ENCODE data around the gene CHEK2.
"Not testable (repeated sequence)": the region's sequence is repeated elsewhere in the genome, so short reads cannot be mapped to it uniquely, and the experiment has no call there.

The CHEK2 gene

DNA sequence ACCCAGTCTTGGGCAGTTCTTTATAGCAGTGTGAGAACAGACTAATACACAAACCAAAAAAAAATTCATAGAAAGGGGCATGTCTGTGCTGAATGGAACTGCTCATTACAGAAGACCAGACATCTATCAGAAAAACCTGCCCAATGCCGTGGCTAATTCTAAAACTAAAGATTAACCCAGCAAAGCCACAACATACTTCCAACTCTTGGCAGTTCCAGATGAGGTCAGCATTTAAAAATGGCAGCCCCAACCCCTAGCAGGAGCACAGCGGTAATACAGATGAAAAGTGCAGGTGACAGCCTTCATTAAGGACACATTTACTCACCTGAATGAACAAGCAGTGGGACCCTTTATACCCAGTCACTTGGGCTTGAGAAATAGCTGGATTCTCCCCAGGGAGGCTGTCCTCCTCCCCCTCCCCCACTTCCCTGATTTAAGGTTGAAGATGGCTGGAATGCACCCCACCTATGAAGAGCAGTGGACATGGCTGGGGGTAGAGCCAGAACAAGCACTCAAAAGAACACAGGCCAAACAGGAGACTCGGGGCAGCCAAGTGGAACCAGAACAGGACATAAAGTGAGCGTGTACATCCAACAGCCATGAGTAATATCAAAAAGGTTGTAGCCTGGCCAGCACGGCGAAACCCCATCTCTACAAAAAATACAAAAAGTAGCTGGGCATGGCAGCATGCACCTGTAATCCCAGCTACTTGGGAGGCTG, 48.4 kb downstream of the CHEK2 start:
- not testable (repeated sequence) for H3K9me3 ChIP-seq (ENCODE audit: control insufficient read depth in 2 of 2, low read length in 2 of 2); H3K4me1 ChIP-seq (ENCODE audit: control insufficient read depth in 2 of 2, insufficient read depth in 2 of 2, low read length in 2 of 2); H3K36me3 ChIP-seq (ENCODE audit: control insufficient read depth in 2 of 2, insufficient read depth in 2 of 2, low read length in 2 of 2); H3K27me3 ChIP-seq (ENCODE audit: control insufficient read depth in 2 of 2, insufficient read depth in 2 of 2, low read length in 2 of 2); H3K9ac ChIP-seq (ENCODE audit: low read depth in 1 of 2, low read length in 2 of 2); H3K27ac ChIP-seq (ENCODE audit: low read depth in 2 of 2, low read length in 2 of 2); H3K4me3 ChIP-seq (ENCODE audit: low read length in 2 of 2)

DNA sequence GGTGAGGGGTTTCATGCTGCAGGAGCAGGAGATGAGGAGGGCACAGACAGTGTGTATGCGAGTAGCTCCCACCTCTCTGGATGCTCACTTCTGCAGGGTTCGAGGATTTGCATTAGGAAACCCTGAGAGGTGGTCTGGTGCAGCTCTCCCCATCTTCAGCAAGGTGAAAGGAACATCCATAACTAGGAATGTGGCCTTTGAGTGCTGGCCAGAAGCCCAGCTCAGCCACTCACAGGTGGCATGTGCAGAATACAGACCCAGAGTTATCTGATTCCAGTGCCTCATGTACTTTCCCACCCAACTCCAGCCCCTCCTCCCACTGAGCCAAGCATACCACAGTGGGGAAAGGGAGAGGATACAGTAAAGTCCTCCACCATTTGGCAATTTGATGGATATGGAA, 51.8 kb downstream of the CHEK2 start:
- H3K4me1 ChIP-seq (ENCODE audit: control insufficient read depth in 2 of 2, insufficient read depth in 2 of 2, low read length in 2 of 2); H3K27ac ChIP-seq (ENCODE audit: low read depth in 2 of 2, low read length in 2 of 2): not testable (repeated sequence)

DNA sequence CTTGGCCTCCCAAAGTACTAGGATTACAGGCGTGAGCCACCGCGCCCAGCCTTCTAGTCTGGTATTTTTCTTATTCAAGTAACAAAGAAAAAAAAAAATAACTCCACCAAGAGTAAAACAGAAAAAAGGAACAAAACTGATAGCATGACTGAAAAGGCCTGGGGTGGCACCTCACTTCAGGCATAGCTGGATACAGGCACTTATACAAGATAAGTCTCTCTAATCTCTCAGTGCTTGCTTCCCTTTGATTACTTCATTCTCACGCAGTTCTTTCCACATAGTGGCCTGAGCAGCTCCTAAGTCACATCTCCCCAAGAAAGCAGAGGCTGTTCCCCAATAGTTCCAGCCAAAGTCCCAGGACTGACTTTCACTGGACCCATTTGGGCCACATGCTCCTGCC, 58.7 kb downstream of the CHEK2 start:
- H3K27ac ChIP-seq (ENCODE audit: low read depth in 2 of 2, low read length in 2 of 2); H3K27me3 ChIP-seq (ENCODE audit: control insufficient read depth in 2 of 2, insufficient read depth in 2 of 2, low read length in 2 of 2); H3K9ac ChIP-seq (ENCODE audit: low read depth in 1 of 2, low read length in 2 of 2); H3K4me1 ChIP-seq (ENCODE audit: control insufficient read depth in 2 of 2, insufficient read depth in 2 of 2, low read length in 2 of 2); H3K36me3 ChIP-seq (ENCODE audit: control insufficient read depth in 2 of 2, insufficient read depth in 2 of 2, low read length in 2 of 2); H3K4me3 ChIP-seq (ENCODE audit: low read length in 2 of 2); H3K9me3 ChIP-seq (ENCODE audit: control insufficient read depth in 2 of 2, low read length in 2 of 2): not testable (repeated sequence)

More for the DNA sequence above, 51.8 kb downstream of the CHEK2 start:
- H3K27me3 ChIP-seq (ENCODE audit: control insufficient read depth in 2 of 2, insufficient read depth in 2 of 2, low read length in 2 of 2); H3K4me3 ChIP-seq (ENCODE audit: low read length in 2 of 2); H3K36me3 ChIP-seq (ENCODE audit: control insufficient read depth in 2 of 2, insufficient read depth in 2 of 2, low read length in 2 of 2); H3K9me3 ChIP-seq (ENCODE audit: control insufficient read depth in 2 of 2, low read length in 2 of 2); H3K9ac ChIP-seq (ENCODE audit: low read depth in 1 of 2, low read length in 2 of 2): not testable (repeated sequence)

DNA sequence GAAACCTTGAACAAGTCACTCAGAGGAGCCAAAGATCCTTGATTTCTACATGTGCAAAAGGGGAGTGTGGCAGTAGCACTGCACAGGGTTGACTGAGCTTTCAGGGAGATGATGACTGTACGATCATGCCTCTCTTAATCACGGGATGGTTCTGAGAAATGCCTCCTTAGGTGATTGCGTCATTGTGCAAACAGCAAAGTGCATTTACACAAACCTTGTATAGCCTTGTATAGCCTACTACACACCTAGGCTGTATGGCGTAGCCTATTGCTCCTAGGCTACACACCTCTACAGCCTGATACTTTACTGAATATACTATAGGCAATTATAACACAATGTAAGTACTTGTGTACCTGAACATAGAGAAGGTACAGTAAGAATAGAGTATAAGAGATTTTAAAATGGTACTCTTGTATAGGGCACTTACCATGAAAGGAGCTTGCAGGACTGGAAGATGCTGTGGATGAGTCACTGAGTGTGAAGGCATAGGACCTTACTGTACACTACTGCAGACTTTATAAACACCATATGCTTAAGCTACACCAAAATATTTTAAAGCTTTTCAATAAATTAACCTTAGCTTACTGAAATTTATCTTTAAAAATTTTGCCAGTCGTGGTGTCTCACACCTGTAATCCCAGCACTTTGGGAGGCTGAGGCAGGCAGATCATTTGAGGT, 60.7 kb downstream of the CHEK2 start:
- not testable (repeated sequence) for H3K27me3 ChIP-seq (ENCODE audit: control insufficient read depth in 2 of 2, insufficient read depth in 2 of 2, low read length in 2 of 2); H3K27ac ChIP-seq (ENCODE audit: low read depth in 2 of 2, low read length in 2 of 2); H3K4me1 ChIP-seq (ENCODE audit: control insufficient read depth in 2 of 2, insufficient read depth in 2 of 2, low read length in 2 of 2); H3K36me3 ChIP-seq (ENCODE audit: control insufficient read depth in 2 of 2, insufficient read depth in 2 of 2, low read length in 2 of 2); H3K4me3 ChIP-seq (ENCODE audit: low read length in 2 of 2); H3K9ac ChIP-seq (ENCODE audit: low read depth in 1 of 2, low read length in 2 of 2); H3K9me3 ChIP-seq (ENCODE audit: control insufficient read depth in 2 of 2, low read length in 2 of 2)

DNA sequence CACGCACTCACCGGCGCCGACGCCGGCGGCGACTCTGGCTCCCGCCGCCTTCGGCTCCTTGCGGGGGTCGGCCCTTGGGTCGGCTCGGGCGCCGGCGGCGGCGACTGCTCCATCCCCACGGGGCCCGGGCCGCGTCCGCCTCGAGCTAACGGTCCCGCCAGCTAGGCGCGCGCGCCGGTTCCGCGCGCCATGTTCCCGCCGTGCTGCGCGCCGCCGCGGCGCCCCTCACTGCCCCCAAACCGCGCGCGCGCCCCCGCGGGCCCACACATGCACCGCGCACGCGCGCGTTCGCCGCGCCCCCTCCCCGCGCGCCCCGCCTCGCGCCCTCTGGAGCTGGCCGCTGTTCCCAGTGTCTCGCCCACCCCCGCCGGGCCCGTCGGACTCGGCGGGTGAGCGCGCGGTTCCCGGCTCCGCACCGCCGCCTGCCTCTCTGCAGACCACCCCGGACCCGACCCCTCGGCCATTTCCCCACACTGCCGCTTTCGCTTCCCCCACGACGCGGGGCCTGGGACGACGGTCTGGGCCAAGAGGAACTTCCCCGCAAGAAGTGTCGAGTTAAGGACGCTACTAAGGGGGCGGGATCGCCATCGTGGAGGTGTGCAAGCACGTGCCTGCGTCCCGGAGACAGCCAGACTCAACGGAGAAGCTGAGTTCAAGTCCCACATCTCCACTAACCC, 61.9 kb downstream of the CHEK2 start, which contains the start of gene TTC28:
Gene TTC28 (minus strand): TSS at position 230 of the 677 bp plus-strand sequence. CDS start 117 bp downstream, at position 113.
- Histone ChIP-seq H3K9ac (ENCODE audit: low read depth in 1 of 2, low read length in 2 of 2) (peak within 1 kb of the TSS in 1 of 2 donors; percentile 65), H3K4me3 (ENCODE audit: low read length in 2 of 2) (peak within 1 kb of the TSS; percentile 58 to 68)
- H3K27me3 ChIP-seq (ENCODE audit: control insufficient read depth in 2 of 2, insufficient read depth in 2 of 2, low read length in 2 of 2); H3K36me3 ChIP-seq (ENCODE audit: control insufficient read depth in 2 of 2, insufficient read depth in 2 of 2, low read length in 2 of 2); H3K9me3 ChIP-seq (ENCODE audit: control insufficient read depth in 2 of 2, low read length in 2 of 2); H3K27ac ChIP-seq (ENCODE audit: low read depth in 2 of 2, low read length in 2 of 2); H3K4me1 ChIP-seq (ENCODE audit: control insufficient read depth in 2 of 2, insufficient read depth in 2 of 2, low read length in 2 of 2): not testable (repeated sequence)

DNA sequence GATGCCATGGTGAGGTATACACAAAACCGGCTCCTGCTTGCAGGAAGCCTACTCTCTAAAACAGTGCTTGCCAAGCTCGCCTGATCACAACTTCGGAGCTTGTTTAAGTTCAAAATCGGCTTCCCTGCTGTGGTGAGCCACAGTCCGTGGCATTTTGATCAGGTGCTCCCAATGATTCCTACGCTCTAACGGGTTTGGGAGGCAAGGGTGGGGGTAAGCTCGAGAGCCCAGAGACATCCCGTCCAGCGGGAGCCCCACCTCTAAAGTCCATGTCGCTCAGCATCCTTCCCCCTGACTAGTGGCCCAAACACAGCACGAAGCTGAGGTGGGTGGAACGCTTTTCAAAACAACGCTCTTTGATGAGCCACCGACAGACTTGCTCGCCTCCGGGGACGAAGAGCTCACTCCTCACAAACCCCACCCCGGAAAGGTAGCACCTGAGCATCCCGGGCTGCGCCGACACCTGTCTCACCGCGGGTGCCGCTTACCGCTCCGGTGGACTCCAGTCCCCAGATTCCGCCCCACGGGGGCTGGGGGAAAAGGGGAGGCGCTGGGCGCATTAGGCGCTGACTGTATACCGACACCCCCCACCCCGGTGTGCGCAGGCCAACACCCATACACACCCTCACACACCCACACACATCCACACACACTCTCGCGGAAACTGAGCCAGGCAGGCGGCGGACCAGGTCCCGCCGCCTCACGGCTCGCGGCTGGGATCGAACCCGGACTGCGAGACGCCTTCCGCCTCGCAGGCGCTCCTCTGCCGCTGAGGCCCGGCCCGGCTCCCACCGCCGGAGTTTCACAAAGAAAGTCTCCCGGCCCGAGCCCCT, 62.6 kb downstream of the CHEK2 start:
- not testable (repeated sequence) for H3K4me1 ChIP-seq (ENCODE audit: control insufficient read depth in 2 of 2, insufficient read depth in 2 of 2, low read length in 2 of 2); H3K27me3 ChIP-seq (ENCODE audit: control insufficient read depth in 2 of 2, insufficient read depth in 2 of 2, low read length in 2 of 2); H3K36me3 ChIP-seq (ENCODE audit: control insufficient read depth in 2 of 2, insufficient read depth in 2 of 2, low read length in 2 of 2); H3K27ac ChIP-seq (ENCODE audit: low read depth in 2 of 2, low read length in 2 of 2); H3K9me3 ChIP-seq (ENCODE audit: control insufficient read depth in 2 of 2, low read length in 2 of 2)
- Histone ChIP-seq H3K4me3 (ENCODE audit: low read length in 2 of 2) (peak overlapping the region; percentile 58 to 68), H3K9ac (ENCODE audit: low read depth in 1 of 2, low read length in 2 of 2) (peak overlapping the region in 1 of 2 donors; percentile 65)

DNA sequence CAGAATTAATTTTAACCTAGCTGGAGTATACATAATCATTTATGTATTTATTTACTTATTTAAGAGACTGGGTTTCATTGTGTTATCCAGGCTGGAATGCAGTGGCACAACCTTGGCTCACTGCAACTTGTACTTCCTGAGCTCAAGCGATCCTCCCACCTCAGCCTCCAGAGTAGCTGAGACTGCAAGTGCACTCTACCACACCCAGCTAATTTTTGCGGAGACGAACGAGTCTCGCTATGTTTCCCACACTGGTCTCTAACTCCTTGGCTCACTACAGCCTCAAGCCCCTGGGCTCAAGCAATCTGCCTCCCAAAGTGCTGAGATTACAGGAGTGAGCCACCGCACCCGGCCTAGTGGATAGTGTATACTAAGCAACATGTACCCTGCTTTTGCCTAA, 63.5 kb downstream of the CHEK2 start:
- H3K27me3 ChIP-seq (ENCODE audit: control insufficient read depth in 2 of 2, insufficient read depth in 2 of 2, low read length in 2 of 2); H3K9me3 ChIP-seq (ENCODE audit: control insufficient read depth in 2 of 2, low read length in 2 of 2); H3K36me3 ChIP-seq (ENCODE audit: control insufficient read depth in 2 of 2, insufficient read depth in 2 of 2, low read length in 2 of 2); H3K9ac ChIP-seq (ENCODE audit: low read depth in 1 of 2, low read length in 2 of 2); H3K4me3 ChIP-seq (ENCODE audit: low read length in 2 of 2); H3K4me1 ChIP-seq (ENCODE audit: control insufficient read depth in 2 of 2, insufficient read depth in 2 of 2, low read length in 2 of 2); H3K27ac ChIP-seq (ENCODE audit: low read depth in 2 of 2, low read length in 2 of 2): not testable (repeated sequence)

DNA sequence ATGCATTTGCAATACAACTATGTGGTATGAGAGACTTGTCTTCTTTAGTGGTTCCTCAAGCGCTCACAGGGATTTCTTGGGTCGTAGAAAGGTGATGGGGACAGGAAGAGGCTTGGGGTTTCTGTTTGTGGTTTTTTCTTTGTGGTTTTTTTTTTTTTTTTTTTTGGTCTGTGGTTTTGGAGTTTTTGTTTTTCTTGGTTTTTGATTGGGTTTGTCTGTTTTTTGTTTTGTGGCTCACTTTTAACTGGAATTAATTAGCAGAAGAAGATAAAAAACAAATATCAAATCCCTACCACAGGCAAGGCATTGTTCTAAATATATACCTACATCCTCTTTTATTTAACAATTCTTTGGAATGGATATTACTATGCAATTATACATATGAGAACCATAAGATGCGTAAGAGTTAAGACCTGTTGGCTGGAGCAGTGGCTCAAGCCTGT, 67.5 kb downstream of the CHEK2 start:
- Histone ChIP-seq H3K27ac (ENCODE audit: low read depth in 2 of 2, low read length in 2 of 2) (no peak overlapping the region), H3K36me3 (ENCODE audit: control insufficient read depth in 2 of 2, insufficient read depth in 2 of 2, low read length in 2 of 2) (no peaks in the 10 kb centered on the region), H3K4me1 (ENCODE audit: control insufficient read depth in 2 of 2, insufficient read depth in 2 of 2, low read length in 2 of 2) (peaks cover 0 to 3% of the 10 kb centered on the region in 2 donors), H3K4me3 (ENCODE audit: low read length in 2 of 2) (no peak overlapping the region), H3K27me3 (ENCODE audit: control insufficient read depth in 2 of 2, insufficient read depth in 2 of 2, low read length in 2 of 2) (peaks cover 5 to 6% of the 10 kb centered on the region in 2 donors), H3K9ac (ENCODE audit: low read depth in 1 of 2, low read length in 2 of 2) (no peak overlapping the region), H3K9me3 (ENCODE audit: control insufficient read depth in 2 of 2, low read length in 2 of 2) (no peaks in the 10 kb centered on the region)

DNA sequence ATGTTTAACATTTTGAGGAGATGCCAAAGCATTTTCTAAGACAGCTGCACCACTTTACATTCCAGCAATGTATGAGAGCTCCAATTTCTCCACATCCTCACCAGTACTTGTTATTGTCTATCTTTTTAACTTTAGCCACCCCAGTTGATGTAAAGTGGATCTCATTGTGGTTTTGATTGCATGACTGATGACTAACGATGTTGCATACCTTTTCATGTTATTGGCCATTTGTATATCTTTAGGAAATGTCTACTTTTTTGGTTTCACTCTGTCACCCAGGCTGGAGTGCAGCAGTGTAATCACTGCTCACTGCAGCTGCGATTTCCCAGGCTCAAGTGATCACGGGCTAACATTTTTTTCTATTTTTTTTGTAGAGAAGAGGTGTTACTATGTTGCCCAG, 70.9 kb downstream of the CHEK2 start:
- H3K9me3 ChIP-seq (ENCODE audit: control insufficient read depth in 2 of 2, low read length in 2 of 2): no peaks in the 10 kb centered on the region
- H3K36me3 ChIP-seq (ENCODE audit: control insufficient read depth in 2 of 2, insufficient read depth in 2 of 2, low read length in 2 of 2): no peaks in the 10 kb centered on the region
- H3K27ac ChIP-seq (ENCODE audit: low read depth in 2 of 2, low read length in 2 of 2): no peak overlapping the region
- no peaks in the 10 kb centered on the region for H3K4me1 ChIP-seq (ENCODE audit: control insufficient read depth in 2 of 2, insufficient read depth in 2 of 2, low read length in 2 of 2)
- H3K27me3 ChIP-seq (ENCODE audit: control insufficient read depth in 2 of 2, insufficient read depth in 2 of 2, low read length in 2 of 2): no peaks in the 10 kb centered on the region
- H3K9ac ChIP-seq (ENCODE audit: low read depth in 1 of 2, low read length in 2 of 2): no peak overlapping the region
- no peak overlapping the region for H3K4me3 ChIP-seq (ENCODE audit: low read length in 2 of 2)

DNA sequence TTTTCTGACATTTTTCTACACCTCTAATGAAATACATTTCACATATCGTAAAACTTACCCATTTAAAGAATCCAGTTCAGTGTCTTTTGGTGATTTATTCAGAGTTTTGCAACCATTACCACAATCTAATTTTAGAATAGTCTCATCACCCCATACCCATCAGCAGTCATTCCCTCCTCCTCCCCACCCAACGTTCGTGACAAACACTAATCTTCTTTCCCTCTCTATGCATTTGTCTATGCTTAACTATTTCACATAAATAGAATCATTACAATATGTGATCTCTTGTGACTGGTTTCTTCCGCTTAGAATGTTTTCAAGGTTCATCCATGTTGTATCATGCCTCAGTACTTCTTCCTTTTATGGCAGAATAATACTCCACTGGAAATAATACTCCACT, 71.5 kb downstream of the CHEK2 start:
- Histone ChIP-seq H3K27ac (ENCODE audit: low read depth in 2 of 2, low read length in 2 of 2) (no peak overlapping the region), H3K4me3 (ENCODE audit: low read length in 2 of 2) (no peak overlapping the region), H3K9me3 (ENCODE audit: control insufficient read depth in 2 of 2, low read length in 2 of 2) (no peaks in the 10 kb centered on the region), H3K36me3 (ENCODE audit: control insufficient read depth in 2 of 2, insufficient read depth in 2 of 2, low read length in 2 of 2) (no peaks in the 10 kb centered on the region), H3K9ac (ENCODE audit: low read depth in 1 of 2, low read length in 2 of 2) (no peak overlapping the region), H3K4me1 (ENCODE audit: control insufficient read depth in 2 of 2, insufficient read depth in 2 of 2, low read length in 2 of 2) (no peaks in the 10 kb centered on the region), H3K27me3 (ENCODE audit: control insufficient read depth in 2 of 2, insufficient read depth in 2 of 2, low read length in 2 of 2) (no peaks in the 10 kb centered on the region)

Data from mucosa of rectum (tissue), 2 donors.